A549 treated with AZD2906 at 1 μM for 4 hours (cell line): ENCODE data around the gene OR14J1. TPM values are rescaled to one million over a fixed set of nuclear protein-coding genes. Genes with fewer than 3 reads are reported as not detected.

Experiments
- total RNA-seq: library from RNA; stranded (reverse); fragments of 200-300 nt; extraction: Qiagen RNA extraction; gene quantifications from 5 replicates; pipeline ENCODE4 v1.2.3, GENCODE V29; 2022

Gene OR14J1
- total RNA-seq, result not detected in 5 replicates

GRCh38 chr6:29301316-29301715, at the start of gene OR14J1:
Gene OR14J1 (plus strand): TSS chr6:29301701. CDS start chr6:29306690, 4,989 bp downstream.

Other genes starting within 250 kb of the OR14J1 start
- not detected in 5 replicates for gene OR2B3, start 214.4 kb upstream of the OR14J1 start, total RNA-seq
- gene OR2J1, start 202.2 kb upstream of the OR14J1 start, total RNA-seq, result not detected in 5 replicates
- gene OR2J3, start 193.6 kb upstream of the OR14J1 start, total RNA-seq, result not detected in 5 replicates
- not detected in 5 replicates for gene OR2J2, start 130.8 kb upstream of the OR14J1 start, total RNA-seq
- not detected in 5 replicates for gene OR5V1, start 67.2 kb downstream of the OR14J1 start, total RNA-seq
- gene OR12D3, start 73.6 kb downstream of the OR14J1 start, total RNA-seq, result not detected in 5 replicates
- gene OR12D2, start 93.9 kb downstream of the OR14J1 start, total RNA-seq, result not detected in 5 replicates
- not detected in 5 replicates for gene OR12D1, start 113.2 kb downstream of the OR14J1 start, total RNA-seq
- gene OR10C1, start 137.6 kb downstream of the OR14J1 start, total RNA-seq, result not detected in 5 replicates
- gene OR11A1, start 155.4 kb downstream of the OR14J1 start, total RNA-seq, result not detected in 5 replicates
- not detected in 5 replicates for gene OR2H1, start 155.5 kb downstream of the OR14J1 start, total RNA-seq
- gene MAS1L, start 186.3 kb downstream of the OR14J1 start, total RNA-seq, result not detected in 5 replicates